Endothelial cell (in vitro differentiated cells): ENCODE results near the gene GPR162. TPM values are rescaled to one million over a fixed set of nuclear protein-coding genes. Genes with fewer than 3 reads are reported as not detected.

Source experiments
- DNase-seq: peaks from one replicate; pipeline ENCODE4 v3.0.0; 2021; ENCODE audit warnings: low spot score
- H3K27ac Mint-ChIP-seq: one replicate; pipeline ENCODE4 v1.8.0; 2021; ENCODE audit warnings: mixed read lengths, inconsistent platforms; ENCODE audit not compliant: unreplicated experiment
- H3K27me3 Mint-ChIP-seq: one replicate; pipeline ENCODE4 v1.8.0; 2021; ENCODE audit warnings: mild to moderate bottlenecking, moderate library complexity, mixed read lengths, inconsistent platforms; ENCODE audit not compliant: unreplicated experiment
- H3K36me3 Mint-ChIP-seq: one replicate; pipeline ENCODE4 v1.8.0; 2021; ENCODE audit warnings: mild to moderate bottlenecking, low read depth, mixed read lengths, inconsistent platforms; ENCODE audit not compliant: unreplicated experiment
- H3K4me1 Mint-ChIP-seq: one replicate; pipeline ENCODE4 v1.8.0; 2021; ENCODE audit warnings: mild to moderate bottlenecking, mixed read lengths, inconsistent platforms; ENCODE audit not compliant: unreplicated experiment
- H3K4me3 Mint-ChIP-seq: one replicate; pipeline ENCODE4 v1.8.0; 2021; ENCODE audit warnings: mild to moderate bottlenecking, mixed read lengths, inconsistent platforms; ENCODE audit not compliant: unreplicated experiment
- H3K9me3 Mint-ChIP-seq: one replicate; pipeline ENCODE4 v1.8.0; 2021; ENCODE audit warnings: mixed read lengths, inconsistent platforms; ENCODE audit not compliant: unreplicated experiment
- CTCF ChIP-seq: fragments of 200-600 bp; sonication (generic); IDR thresholded peaks from one replicate; pipeline ENCODE4 v1.5.0; 2021; ENCODE audit warnings: antibody characterized with exemption; ENCODE audit not compliant: unreplicated experiment
- total RNA-seq: library from RNA; stranded (reverse); fragmentation: NEBNext Ultra II Directional; extraction: Animal tissue kit (Norgen Biotek cat#: 25700); gene quantifications from one replicate; pipeline ENCODE4 v1.2.1, GENCODE V29; 2021; ENCODE audit not compliant: unreplicated experiment

GPR162 gene
- total RNA-seq, 1 donor from 2014 or later: 52.7 TPM

GRCh38 chr12:6830999-6831398, 9.4 kb downstream of the GPR162 start:
- no peaks in the 10 kb centered on the region for H3K9me3 Mint-ChIP-seq
- peaks cover 18% of the 10 kb centered on the region for H3K4me1 Mint-ChIP-seq
- DNase-seq: no peak
- TF ChIP-seq CTCF: no peak
- H3K4me3 Mint-ChIP-seq: peak overlapping the region; percentile 65
- no peak overlapping the region for H3K27ac Mint-ChIP-seq
- peaks cover 18% of the 10 kb centered on the region for H3K27me3 Mint-ChIP-seq
- H3K36me3 Mint-ChIP-seq: peaks cover 22% of the 10 kb centered on the region

- peaks cover 27% of the 10 kb centered on the region for H3K36me3 Mint-ChIP-seq
- no peak for DNase-seq
- TF ChIP-seq CTCF: no peak
- H3K4me1 Mint-ChIP-seq: peaks cover 18% of the 10 kb centered on the region
- H3K4me3 Mint-ChIP-seq: peak overlapping the region; percentile 29
- H3K27me3 Mint-ChIP-seq: peaks cover 20% of the 10 kb centered on the region
- H3K27ac Mint-ChIP-seq: no peak overlapping the region
- H3K9me3 Mint-ChIP-seq: no peaks in the 10 kb centered on the region
These were observed 9.9 kb downstream of the GPR162 start for GRCh38 chr12:6831450-6831995.

- H3K4me3 Mint-ChIP-seq: peak overlapping the region; percentile 69
These were observed 10.5 kb downstream of the GPR162 start for GRCh38 chr12:6832125-6832524.

GRCh38 chr12:6833189-6833890, 11.7 kb downstream of the GPR162 start:
- Mint-ChIP-seq H3K36me3 (peaks cover 29% of the 10 kb centered on the region), H3K9me3 (no peaks in the 10 kb centered on the region), H3K4me1 (peaks cover 9% of the 10 kb centered on the region), H3K27ac (no peak overlapping the region), H3K27me3 (peaks cover 15% of the 10 kb centered on the region), H3K4me3 (no peak overlapping the region)
- TF ChIP-seq CTCF: no peak
- no peak for DNase-seq

More at GRCh38 chr12:6832125-6832524, 10.5 kb downstream of the GPR162 start:
- Mint-ChIP-seq H3K9me3 (no peaks in the 10 kb centered on the region), H3K4me1 (peaks cover 17% of the 10 kb centered on the region), H3K27me3 (peaks cover 20% of the 10 kb centered on the region), H3K27ac (no peak overlapping the region), H3K36me3 (peaks cover 27% of the 10 kb centered on the region)
- no peak for DNase-seq
- no peak for TF ChIP-seq CTCF

GRCh38 chr12:6834254-6834653, 12.6 kb downstream of the GPR162 start:
- H3K4me3 Mint-ChIP-seq: peak overlapping the region; percentile 52
- H3K27ac Mint-ChIP-seq: no peak overlapping the region
- peaks cover 32% of the 10 kb centered on the region for H3K36me3 Mint-ChIP-seq
- no peaks in the 10 kb centered on the region for H3K9me3 Mint-ChIP-seq
- H3K27me3 Mint-ChIP-seq: peaks cover 14% of the 10 kb centered on the region
- peaks cover 6% of the 10 kb centered on the region for H3K4me1 Mint-ChIP-seq
- no peak for DNase-seq
- no peak for TF ChIP-seq CTCF
